Keratinocyte (primary cell): ENCODE data around the gene LAMP2.

ENCODE experiments used
- EZH2 ChIP-seq: IDR thresholded peaks from one replicate; pipeline ENCODE4 v1.6.1; 2012; ENCODE audit warnings: inconsistent platforms, mild to moderate bottlenecking, low read length, moderate library complexity
- TF ChIP-seq, protein P1 (sequence below), 3 experiments: IDR thresholded peaks in 1 of 3; conservative IDR thresholded peaks in 1 of 3; optimal IDR thresholded peaks in 1 of 3; 2 replicates in 2 of 3; 3 replicates in 1 of 3; pipeline versions ENCODE3 to v1.5.1; 2011; ENCODE audit warnings: low read length in 3 of 3, mild to moderate bottlenecking in 3 of 3, moderate library complexity in 2 of 3, control low read depth in 1 of 3, inconsistent platforms in 1 of 3; ENCODE audit not compliant: insufficient read depth in 2 of 3; ENCODE audit errors: extremely low read depth in 1 of 3

GRCh38 chrX:120486786-120487185 is 17.7 kb upstream of the LAMP2 start:
- TF ChIP-seq, protein P1, sequence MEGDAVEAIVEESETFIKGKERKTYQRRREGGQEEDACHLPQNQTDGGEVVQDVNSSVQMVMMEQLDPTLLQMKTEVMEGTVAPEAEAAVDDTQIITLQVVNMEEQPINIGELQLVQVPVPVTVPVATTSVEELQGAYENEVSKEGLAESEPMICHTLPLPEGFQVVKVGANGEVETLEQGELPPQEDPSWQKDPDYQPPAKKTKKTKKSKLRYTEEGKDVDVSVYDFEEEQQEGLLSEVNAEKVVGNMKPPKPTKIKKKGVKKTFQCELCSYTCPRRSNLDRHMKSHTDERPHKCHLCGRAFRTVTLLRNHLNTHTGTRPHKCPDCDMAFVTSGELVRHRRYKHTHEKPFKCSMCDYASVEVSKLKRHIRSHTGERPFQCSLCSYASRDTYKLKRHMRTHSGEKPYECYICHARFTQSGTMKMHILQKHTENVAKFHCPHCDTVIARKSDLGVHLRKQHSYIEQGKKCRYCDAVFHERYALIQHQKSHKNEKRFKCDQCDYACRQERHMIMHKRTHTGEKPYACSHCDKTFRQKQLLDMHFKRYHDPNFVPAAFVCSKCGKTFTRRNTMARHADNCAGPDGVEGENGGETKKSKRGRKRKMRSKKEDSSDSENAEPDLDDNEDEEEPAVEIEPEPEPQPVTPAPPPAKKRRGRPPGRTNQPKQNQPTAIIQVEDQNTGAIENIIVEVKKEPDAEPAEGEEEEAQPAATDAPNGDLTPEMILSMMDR (optimal IDR thresholded peaks at IDR 0.05 in 1 of 3, IDR thresholded peaks at IDR 0.05 in 1 of 3, conservative IDR thresholded peaks at IDR 0.05 in 1 of 3; ENCODE audit: extremely low read depth in 1 of 3, insufficient read depth in 2 of 3, low read length in 3 of 3), result no peak
- no peak for TF ChIP-seq EZH2
